ENCODE measurements around the gene ENTPD2.

The ENTPD2 gene

GRCh38 chr9:137079401-137079787 lies 25.5 kb upstream of the ENTPD2 start:
- no peak for DNase-seq

- DNase-seq: no peak
These were observed 25.0 kb upstream of the ENTPD2 start for GRCh38 chr9:137078701-137079400.

GRCh38 chr9:137077758-137078693 lies 24.2 kb upstream of the ENTPD2 start:
- DNase-seq: peak; percentile 17 to 61 (median 37)

GRCh38 chr9:137077010-137077747 lies 23.3 kb upstream of the ENTPD2 start, which contains the start of gene UAP1L1:
Gene UAP1L1, plus strand, starts transcription at chr9:137077517. Its CDS starts 16 bp downstream, at chr9:137077533.
- peak; percentile 89 to 96 (median 93) for DNase-seq

GRCh38 chr9:137076636-137077009 lies 22.8 kb upstream of the ENTPD2 start:
- no peak for DNase-seq

- DNase-seq: peak; percentile 52 to 71 (median 56)
These were observed 21.5 kb upstream of the ENTPD2 start for GRCh38 chr9:137075275-137075775.

- DNase-seq: peak in 1 of 4 experiments; percentile 40
These were observed 20.9 kb upstream of the ENTPD2 start for GRCh38 chr9:137074657-137075274.

GRCh38 chr9:137073992-137074399 lies 20.1 kb upstream of the ENTPD2 start:
- no peak for DNase-seq

GRCh38 chr9:137071282-137071681 lies 17.4 kb upstream of the ENTPD2 start:
- DNase-seq: no peak

GRCh38 chr9:137070906-137071275 lies 17.0 kb upstream of the ENTPD2 start:
- DNase-seq: peak in 3 of 4 experiments; percentile 36 to 59 (median 50)

- DNase-seq: peak; percentile 93 to 96 (median 96)
These were observed 16.5 kb upstream of the ENTPD2 start, which contains the start of gene SAPCD2 for GRCh38 chr9:137070201-137070905. Gene SAPCD2, minus strand, starts transcription at chr9:137070557. Its CDS starts 97 bp downstream, at chr9:137070460.

- peak in 1 of 4 experiments; percentile 37 for DNase-seq
These were observed 15.7 kb upstream of the ENTPD2 start for GRCh38 chr9:137069508-137070091.

- DNase-seq: no peak
These were observed 15.0 kb upstream of the ENTPD2 start for GRCh38 chr9:137068539-137069507.

- DNase-seq: peak; percentile 85 to 89 (median 88)
These were observed 14.1 kb upstream of the ENTPD2 start for GRCh38 chr9:137067860-137068538.

- no peak for DNase-seq
These were observed 12.4 kb upstream of the ENTPD2 start for GRCh38 chr9:137066096-137066861.

- no peak for DNase-seq
These were observed 11.6 kb upstream of the ENTPD2 start for GRCh38 chr9:137065336-137065967.

- DNase-seq: no peak
These were observed 11.0 kb upstream of the ENTPD2 start for GRCh38 chr9:137064880-137065164.
